Mesendoderm (in vitro differentiated cells): ENCODE results near the gene TMEM132D.

Experiments
- DNase-seq: peaks from one replicate; pipeline ENCODE4 v3.0.0; 2013
- H2AK5ac ChIP-seq: 2 replicates; pipeline ENCODE4 v1.6.1; 2013; ENCODE audit warnings: low read length, inconsistent platforms
- H2BK120ac ChIP-seq: 2 replicates; pipeline ENCODE4 v1.6.1; 2013; ENCODE audit warnings: low read depth, mild to moderate bottlenecking, low read length, moderate library complexity, mixed read lengths
- H2BK15ac ChIP-seq: replicated peaks from 2 replicates; pipeline ENCODE4 v1.6.1; 2013; ENCODE audit warnings: low read depth, mild to moderate bottlenecking, moderate library complexity
- H2BK5ac ChIP-seq: 2 replicates; pipeline ENCODE4 v1.6.1; 2013; ENCODE audit warnings: low read length, inconsistent platforms
- H3K18ac ChIP-seq: 2 replicates; pipeline ENCODE4 v1.6.1; 2013; ENCODE audit warnings: mild to moderate bottlenecking, low read length, mixed read lengths
- H3K23ac ChIP-seq: one replicate; pipeline ENCODE4 v1.6.1; 2013; ENCODE audit warnings: low read length
- H3K27ac ChIP-seq: 2 replicates; pipeline ENCODE4 v1.5.1; 2013; ENCODE audit warnings: low read depth, mild to moderate bottlenecking, inconsistent platforms, low read length, moderate library complexity
- H3K27me3 ChIP-seq: 2 replicates; pipeline ENCODE4 v1.6.1; 2013; ENCODE audit warnings: low read length, control low read depth, mild to moderate bottlenecking, inconsistent platforms; ENCODE audit not compliant: insufficient read depth, poor library complexity
- H3K36me3 ChIP-seq: 2 replicates; pipeline ENCODE4 v1.6.1; 2013; ENCODE audit warnings: low read length, inconsistent platforms; ENCODE audit not compliant: control insufficient read depth, insufficient read depth
- H3K4ac ChIP-seq: one replicate; pipeline ENCODE4 v1.6.1; 2013; ENCODE audit warnings: low read depth, mild to moderate bottlenecking, low read length, moderate library complexity
- H3K4me1 ChIP-seq: 2 replicates; pipeline ENCODE4 v1.6.1; 2013; ENCODE audit warnings: low read depth, low read length, inconsistent platforms; ENCODE audit not compliant: control insufficient read depth
- H3K4me2 ChIP-seq: 2 replicates; pipeline ENCODE4 v1.6.1; 2013; ENCODE audit warnings: low read length
- H3K4me3 ChIP-seq: 2 replicates; pipeline ENCODE4 v1.5.1; 2013; ENCODE audit warnings: mild to moderate bottlenecking, low read length
- H3K56ac ChIP-seq: one replicate; pipeline ENCODE4 v1.6.1; 2013; ENCODE audit warnings: low read length
- H3K79me1 ChIP-seq: 2 replicates; pipeline ENCODE4 v1.6.1; 2013; ENCODE audit warnings: low read length, inconsistent platforms
- H3K79me2 ChIP-seq: 2 replicates; pipeline ENCODE4 v1.6.1; 2013; ENCODE audit warnings: mild to moderate bottlenecking, low read length; ENCODE audit not compliant: control insufficient read depth, insufficient read depth
- H3K9ac ChIP-seq: 2 replicates; pipeline ENCODE4 v1.6.1; 2013; ENCODE audit warnings: low read length, inconsistent platforms
- H4K5ac ChIP-seq: one replicate; pipeline ENCODE4 v1.6.1; 2013; ENCODE audit warnings: low read length
- H4K8ac ChIP-seq: one replicate; pipeline ENCODE4 v1.6.1; 2013; ENCODE audit warnings: low read depth, mild to moderate bottlenecking, control low read depth, low read length, moderate library complexity
- WGBS: extraction: QIAGEN DNeasy Blood & Tissue Kit; methylation state at CpG from one replicate; pipeline ENCODE4 v1.1.7; 2013; ENCODE audit warnings: low lambda C conversion rate, missing lambda C conversion rate; ENCODE audit not compliant: insufficient coverage; ENCODE audit errors: extremely low coverage; 5-methylcytosine and 5-hydroxymethylcytosine counted together

TMEM132D gene

GRCh38 chr12:129790930-129791329 lies 112.9 kb downstream of the TMEM132D start:
- no peak overlapping the region for H4K5ac ChIP-seq
- no peak overlapping the region for H3K18ac ChIP-seq
- no peak overlapping the region for H3K56ac ChIP-seq
- no peak overlapping the region for H3K27ac ChIP-seq
- no peak overlapping the region for H2BK120ac ChIP-seq
- no peak overlapping the region for H3K4ac ChIP-seq
- H4K8ac ChIP-seq: no peak overlapping the region
- no peak for DNase-seq
- no peak overlapping the region for H3K4me3 ChIP-seq
- no peaks in the 10 kb centered on the region for H3K27me3 ChIP-seq
- no peak overlapping the region for H2BK5ac ChIP-seq
- no peaks in the 10 kb centered on the region for H3K36me3 ChIP-seq
- no peak overlapping the region for H2BK15ac ChIP-seq
- no peak overlapping the region for H3K4me2 ChIP-seq
- no peak overlapping the region for H3K23ac ChIP-seq
- H3K79me1 ChIP-seq: no peaks in the 10 kb centered on the region
- no peaks in the 10 kb centered on the region for H3K79me2 ChIP-seq
- H2AK5ac ChIP-seq: no peak overlapping the region
- no peak overlapping the region for H3K9ac ChIP-seq
- peaks cover 2% of the 10 kb centered on the region for H3K4me1 ChIP-seq

GRCh38 chr12:129790331-129790730 lies 113.5 kb downstream of the TMEM132D start:
- H2AK5ac ChIP-seq: no peak overlapping the region
- H3K4me1 ChIP-seq: peaks cover 2% of the 10 kb centered on the region
- no peak overlapping the region for H3K23ac ChIP-seq
- no peaks in the 10 kb centered on the region for H3K79me2 ChIP-seq
- H4K5ac ChIP-seq: no peak overlapping the region
- H3K4ac ChIP-seq: no peak overlapping the region
- H3K56ac ChIP-seq: peak overlapping the region; percentile 22
- no peaks in the 10 kb centered on the region for H3K79me1 ChIP-seq
- H3K27me3 ChIP-seq: no peaks in the 10 kb centered on the region
- no peak overlapping the region for H2BK5ac ChIP-seq
- H3K9ac ChIP-seq: no peak overlapping the region
- WGBS: no CpG with 5 or more reads among the region's 6 CpGs
- no peak overlapping the region for H4K8ac ChIP-seq
- no peak overlapping the region for H3K27ac ChIP-seq
- no peak overlapping the region for H3K4me2 ChIP-seq
- H3K4me3 ChIP-seq: no peak overlapping the region
- no peak overlapping the region for H3K18ac ChIP-seq
- no peaks in the 10 kb centered on the region for H3K36me3 ChIP-seq
- H2BK15ac ChIP-seq: no peak overlapping the region
- H2BK120ac ChIP-seq: no peak overlapping the region
- DNase-seq: peak; percentile 61

GRCh38 chr12:129789921-129790320 lies 113.9 kb downstream of the TMEM132D start:
- Histone ChIP-seq H2BK5ac (no peak overlapping the region), H3K4me1 (peaks cover 2% of the 10 kb centered on the region), H2BK15ac (no peak overlapping the region), H4K8ac (no peak overlapping the region), H4K5ac (no peak overlapping the region), H3K36me3 (no peaks in the 10 kb centered on the region), H3K4me3 (no peak overlapping the region), H3K23ac (no peak overlapping the region), H3K79me2 (no peaks in the 10 kb centered on the region), H3K27ac (no peak overlapping the region), H3K79me1 (no peaks in the 10 kb centered on the region), H3K56ac (no peak overlapping the region), H3K18ac (no peak overlapping the region), H3K4me2 (no peak overlapping the region), H3K9ac (no peak overlapping the region), H3K4ac (no peak overlapping the region), H2BK120ac (no peak overlapping the region), H3K27me3 (no peaks in the 10 kb centered on the region), H2AK5ac (no peak overlapping the region)
- no CpG with 5 or more reads among the region's 14 CpGs for WGBS
- DNase-seq: no peak

- Histone ChIP-seq H2BK15ac (no peak overlapping the region), H3K27ac (no peak overlapping the region), H3K4me2 (no peak overlapping the region), H3K56ac (no peak overlapping the region), H3K4me1 (peaks cover 2% of the 10 kb centered on the region), H2BK5ac (no peak overlapping the region), H3K27me3 (no peaks in the 10 kb centered on the region), H3K18ac (no peak overlapping the region), H2AK5ac (no peak overlapping the region), H2BK120ac (no peak overlapping the region), H3K4me3 (no peak overlapping the region), H4K5ac (no peak overlapping the region), H3K36me3 (no peaks in the 10 kb centered on the region), H3K79me2 (no peaks in the 10 kb centered on the region), H3K23ac (no peak overlapping the region), H3K79me1 (no peaks in the 10 kb centered on the region), H4K8ac (no peak overlapping the region), H3K9ac (no peak overlapping the region), H3K4ac (no peak overlapping the region)
- WGBS: no CpG with 5 or more reads among the region's 9 CpGs
- DNase-seq: no peak
Measured at GRCh38 chr12:129788506-129789084, 115.2 kb downstream of the TMEM132D start.

GRCh38 chr12:129779989-129780388 lies 123.8 kb downstream of the TMEM132D start:
- H3K4me2 ChIP-seq: no peak overlapping the region
- no peak overlapping the region for H2AK5ac ChIP-seq
- H4K5ac ChIP-seq: no peak overlapping the region
- no peak overlapping the region for H2BK120ac ChIP-seq
- H3K23ac ChIP-seq: no peak overlapping the region
- no peak overlapping the region for H2BK5ac ChIP-seq
- no peak overlapping the region for H4K8ac ChIP-seq
- H2BK15ac ChIP-seq: no peak overlapping the region
- H3K27me3 ChIP-seq: no peaks in the 10 kb centered on the region
- no peaks in the 10 kb centered on the region for H3K79me1 ChIP-seq
- no peaks in the 10 kb centered on the region for H3K36me3 ChIP-seq
- DNase-seq: no peak
- no peaks in the 10 kb centered on the region for H3K79me2 ChIP-seq
- H3K27ac ChIP-seq: no peak overlapping the region
- no CpG with 5 or more reads among the region's 12 CpGs for WGBS
- H3K9ac ChIP-seq: no peak overlapping the region
- H3K56ac ChIP-seq: no peak overlapping the region
- H3K4me1 ChIP-seq: no peaks in the 10 kb centered on the region
- H3K4ac ChIP-seq: no peak overlapping the region
- no peak overlapping the region for H3K18ac ChIP-seq
- no peak overlapping the region for H3K4me3 ChIP-seq

GRCh38 chr12:129779033-129779432 lies 124.8 kb downstream of the TMEM132D start:
- H3K56ac ChIP-seq: no peak overlapping the region
- H3K23ac ChIP-seq: no peak overlapping the region
- H3K79me1 ChIP-seq: no peaks in the 10 kb centered on the region
- H3K36me3 ChIP-seq: no peaks in the 10 kb centered on the region
- no peak overlapping the region for H2AK5ac ChIP-seq
- no peak overlapping the region for H4K8ac ChIP-seq
- no peak for DNase-seq
- no peak overlapping the region for H3K18ac ChIP-seq
- no CpG with 5 or more reads among the region's 5 CpGs for WGBS
- no peak overlapping the region for H3K9ac ChIP-seq
- H3K4me2 ChIP-seq: no peak overlapping the region
- no peaks in the 10 kb centered on the region for H3K4me1 ChIP-seq
- H3K27me3 ChIP-seq: no peaks in the 10 kb centered on the region
- H4K5ac ChIP-seq: no peak overlapping the region
- no peaks in the 10 kb centered on the region for H3K79me2 ChIP-seq
- no peak overlapping the region for H3K4me3 ChIP-seq
- no peak overlapping the region for H2BK5ac ChIP-seq
- H2BK120ac ChIP-seq: no peak overlapping the region
- no peak overlapping the region for H2BK15ac ChIP-seq
- no peak overlapping the region for H3K4ac ChIP-seq
- no peak overlapping the region for H3K27ac ChIP-seq
